Measurements from ENCODE around the gene LBP.
"Not testable (repeated sequence)": the region's sequence is repeated elsewhere in the genome, so short reads cannot be mapped to it uniquely, and the experiment has no call there.

The LBP gene

DNA sequence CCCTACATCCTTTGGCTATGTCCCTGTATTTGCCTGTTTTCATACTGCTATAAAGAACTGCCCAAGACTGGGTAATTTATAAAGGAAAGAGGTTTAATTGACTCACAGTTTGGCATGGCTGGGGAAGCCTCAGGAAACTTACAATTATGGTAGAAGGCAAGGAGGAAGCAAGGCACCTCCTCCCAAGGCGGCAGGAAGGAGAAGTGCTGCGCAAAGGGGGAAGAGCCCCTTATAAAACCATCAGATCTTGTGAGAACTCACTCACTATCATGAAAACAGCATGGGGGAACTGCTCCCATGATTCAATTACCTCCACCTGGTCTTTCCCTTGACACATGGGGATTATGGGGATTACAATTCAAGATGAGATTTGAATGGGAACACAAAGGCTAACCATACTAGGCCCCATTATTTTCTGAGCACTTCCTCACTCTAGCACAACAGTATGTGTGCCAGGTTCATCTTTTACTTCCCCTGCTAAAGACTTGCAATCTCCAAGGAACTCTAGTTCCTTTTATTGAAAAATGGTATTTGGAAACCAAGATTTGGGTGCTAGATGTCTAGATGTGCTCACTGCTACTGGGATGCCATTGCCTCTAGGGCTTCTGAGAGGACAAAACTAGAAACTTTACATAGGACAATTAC, 49.6 kb downstream of the LBP start:
- not testable (repeated sequence) for DNase-seq (ENCODE audit: low read depth)

- no peak for DNase-seq (ENCODE audit: low read depth)
Measured at GRCh38 chr20:38402089-38402488, 55.8 kb downstream of the LBP start.

DNA sequence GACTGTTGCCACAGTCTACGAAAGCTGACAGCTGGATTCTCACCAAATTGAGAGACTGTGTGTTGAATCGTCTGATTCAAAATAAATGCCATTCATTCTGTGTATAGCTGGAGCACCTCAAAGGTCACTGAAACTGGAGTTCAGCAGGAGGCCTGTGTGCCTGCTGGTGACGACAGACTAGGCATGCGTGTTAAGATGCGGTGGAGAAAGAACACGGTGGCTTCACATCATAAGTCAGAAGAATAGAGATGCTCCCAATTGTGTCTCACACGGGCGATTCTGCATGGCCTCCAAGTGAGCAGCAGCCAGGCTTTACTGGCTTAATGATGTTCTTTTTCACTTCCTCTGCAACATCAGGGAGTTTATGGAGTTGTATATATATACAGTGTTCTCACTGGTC, 56.5 kb downstream of the LBP start:
- DNase-seq (ENCODE audit: low read depth), result no peak

- no peak for DNase-seq (ENCODE audit: low read depth)
Measured at GRCh38 chr20:38404016-38404415, 57.7 kb downstream of the LBP start.

- no peak for DNase-seq (ENCODE audit: low read depth)
Measured at GRCh38 chr20:38405132-38405531, 58.9 kb downstream of the LBP start.

- no peak for DNase-seq (ENCODE audit: low read depth)
Measured at GRCh38 chr20:38406476-38406875, 60.2 kb downstream of the LBP start.

DNA sequence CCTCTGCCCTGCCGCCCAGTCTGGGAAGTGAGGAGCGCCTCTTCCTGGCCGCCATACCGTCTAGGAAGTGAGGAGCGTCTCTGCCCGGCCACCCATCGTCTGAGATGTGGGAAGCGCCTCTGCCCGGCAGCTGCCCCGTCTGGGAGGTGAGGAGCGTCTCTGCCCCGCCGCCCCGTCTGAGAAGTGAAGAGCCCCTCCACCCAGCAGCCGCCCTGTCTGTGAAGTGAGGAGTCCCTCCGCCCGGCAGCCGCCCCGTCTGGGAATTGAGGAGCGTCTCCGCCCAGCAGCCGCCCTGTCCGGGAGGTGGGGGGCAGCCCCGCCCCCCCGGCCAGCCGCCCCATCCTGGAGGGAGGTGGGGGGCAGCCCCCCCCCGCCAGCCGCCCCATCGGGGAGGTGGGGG, 61.0 kb downstream of the LBP start:
- DNase-seq (ENCODE audit: low read depth), result no peak

DNA sequence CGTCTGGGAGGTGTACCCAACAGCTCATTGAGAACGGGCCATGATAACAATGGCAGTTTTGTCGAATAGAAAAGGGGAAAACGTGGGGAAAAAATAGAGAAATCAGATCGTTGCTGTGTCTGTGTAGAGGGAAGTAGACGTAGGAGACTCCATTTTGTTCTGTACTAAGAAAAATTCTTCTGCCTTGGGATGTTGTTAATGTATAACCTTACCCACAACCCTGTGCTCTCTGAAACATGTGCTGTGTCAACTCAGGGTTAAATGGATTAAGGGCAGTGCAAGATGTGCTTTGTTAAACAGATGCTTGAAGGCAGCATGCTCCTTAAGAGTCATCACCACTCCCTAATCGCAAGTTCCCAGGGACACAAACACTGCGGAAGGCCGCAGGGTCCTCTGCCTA, 61.5 kb downstream of the LBP start:
- not testable (repeated sequence) for DNase-seq (ENCODE audit: low read depth)

DNA sequence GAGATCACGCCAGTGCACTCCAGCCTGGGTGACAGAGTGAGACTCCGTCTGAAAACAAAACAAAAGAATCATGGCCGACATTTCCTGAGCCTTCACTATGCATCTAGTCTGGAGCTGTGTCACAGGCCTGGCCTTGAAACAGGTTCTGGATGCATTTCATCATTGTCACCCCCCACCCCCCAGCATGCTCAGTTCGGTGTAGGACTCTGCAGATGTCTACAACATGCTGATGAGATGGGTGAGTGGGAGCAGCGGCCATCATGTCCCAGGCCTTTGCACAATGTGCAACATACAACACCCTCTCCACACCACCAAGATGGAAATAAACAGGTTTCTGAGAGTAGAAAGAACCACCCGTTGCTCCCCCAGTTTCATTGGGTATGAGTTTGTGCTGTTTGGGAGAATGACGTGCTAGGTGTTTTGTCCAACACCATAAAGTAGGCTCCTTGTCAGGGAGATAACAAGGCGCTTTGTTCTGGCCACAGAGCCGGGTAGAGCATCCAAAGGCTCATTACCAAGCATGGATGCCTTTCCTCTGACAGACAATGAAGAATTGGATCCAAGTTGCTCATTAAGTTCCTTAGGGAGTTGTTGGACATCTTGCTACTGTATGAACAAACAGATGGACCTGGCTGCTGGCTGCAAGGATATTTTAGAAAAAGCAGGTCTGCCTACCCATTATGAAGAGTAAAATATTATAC, 66.7 kb downstream of the LBP start:
- DNase-seq (ENCODE audit: low read depth), result no peak

DNA sequence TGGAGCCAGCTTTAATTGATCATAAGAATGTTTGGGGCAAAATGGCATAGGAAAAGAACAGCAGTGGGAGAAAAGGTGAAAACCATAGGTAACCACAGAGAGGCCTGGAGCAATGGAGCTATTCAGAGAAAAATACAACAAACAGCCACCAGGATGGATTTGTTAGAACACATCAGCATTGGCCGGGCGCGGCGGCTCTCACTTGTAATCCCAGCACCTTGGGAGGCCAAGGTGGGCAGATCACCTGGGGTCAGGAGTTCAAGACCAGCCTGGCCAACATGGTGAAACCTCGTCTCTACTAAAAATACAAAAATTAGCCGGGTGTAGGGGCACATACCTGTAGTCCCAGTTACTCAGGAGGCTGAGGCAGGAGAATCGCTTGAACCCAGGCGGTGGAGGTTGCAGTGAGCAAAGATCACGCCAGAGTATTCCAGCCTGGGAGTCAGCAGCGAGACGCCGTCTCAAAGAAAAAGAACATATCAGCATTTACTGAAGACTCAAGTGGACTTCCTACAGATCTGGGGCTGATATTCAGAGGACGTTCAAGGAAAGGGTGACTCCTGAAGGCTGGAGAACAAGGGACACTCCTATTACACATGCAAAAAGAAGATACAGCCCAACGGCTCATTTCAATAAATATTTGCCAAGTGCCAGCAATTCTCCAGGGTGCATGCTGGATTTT, 68.6 kb downstream of the LBP start:
- DNase-seq (ENCODE audit: low read depth), result no peak

- DNase-seq (ENCODE audit: low read depth), result no peak
Measured at GRCh38 chr20:38418509-38419204, 72.4 kb downstream of the LBP start.

- no peak for DNase-seq (ENCODE audit: low read depth)
Measured at GRCh38 chr20:38420388-38421085, 74.3 kb downstream of the LBP start.

- DNase-seq (ENCODE audit: low read depth), result no peak
Measured at GRCh38 chr20:38421915-38422314, 75.6 kb downstream of the LBP start.

DNA sequence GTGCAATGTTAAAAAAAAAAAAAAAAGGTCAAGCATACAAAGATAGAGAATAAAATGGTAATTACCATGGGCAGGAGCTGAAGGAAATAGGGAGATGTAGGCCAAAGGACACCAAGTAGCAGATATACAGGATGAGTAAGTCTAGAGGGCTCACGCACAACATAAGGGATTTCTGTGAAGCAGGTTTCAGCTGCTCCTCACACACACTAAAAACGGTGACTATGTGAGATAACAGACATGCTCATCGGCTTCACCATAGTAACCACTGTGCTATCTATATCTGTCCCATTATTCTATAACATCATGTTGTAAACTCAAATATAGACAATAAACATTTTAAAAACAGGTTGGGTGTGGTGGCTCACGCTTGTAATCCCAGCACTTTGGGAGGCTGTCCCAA, 77.3 kb downstream of the LBP start:
- no peak for DNase-seq (ENCODE audit: low read depth)

GRCh38 chr20:38424401-38424800, 78.1 kb downstream of the LBP start:
- DNase-seq (ENCODE audit: low read depth), result no peak

DNA sequence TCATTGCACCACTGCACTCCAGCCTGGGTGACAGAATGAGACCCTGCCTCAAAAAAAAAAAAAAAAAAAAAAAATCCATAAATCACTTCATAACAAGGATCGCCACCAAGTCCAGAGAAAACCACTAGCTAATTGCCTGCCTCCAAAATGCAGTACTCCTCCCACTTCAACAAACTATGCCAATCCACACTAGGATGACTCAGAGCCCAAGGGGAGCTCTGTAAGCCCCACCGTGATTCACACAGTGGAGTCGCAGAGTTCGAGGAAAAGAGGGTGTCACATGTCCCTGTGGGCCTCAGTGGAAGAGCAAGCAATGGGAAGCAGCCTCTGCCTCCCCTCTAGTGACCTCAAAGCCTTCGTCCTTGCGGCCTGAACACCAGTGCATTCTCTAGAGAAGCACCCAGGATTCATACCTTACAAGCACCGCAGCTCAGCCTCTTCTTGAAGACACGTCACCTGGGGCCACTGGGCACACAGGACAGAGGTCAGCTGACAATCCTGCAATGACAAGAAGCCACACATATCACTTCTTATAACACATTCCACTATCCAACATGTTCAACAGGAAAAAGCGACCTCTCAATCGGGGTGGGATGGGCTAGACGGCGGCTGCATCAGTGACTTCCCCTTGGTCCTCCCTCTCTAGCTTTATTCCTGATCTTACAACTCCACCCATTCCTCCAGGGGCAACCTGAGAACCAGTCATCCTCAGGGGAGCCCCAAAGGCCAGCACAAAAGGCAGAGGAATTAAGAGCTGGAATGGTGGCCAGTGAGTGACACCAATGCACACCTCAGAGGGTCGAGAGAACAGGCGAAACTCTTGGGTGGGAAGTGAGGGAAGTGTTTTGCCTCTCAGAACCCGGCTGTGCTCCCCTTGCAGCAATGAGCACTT, 80.0 kb downstream of the LBP start:
- DNase-seq (ENCODE audit: low read depth), result no peak

All from T follicular helper cell (primary cell).